BJ (cell line): ENCODE results near the gene STXBP6. TPM values are rescaled to one million over a fixed set of nuclear protein-coding genes. Genes with fewer than 3 reads are reported as not detected.
"Not testable (repeated sequence)": the region's sequence is repeated elsewhere in the genome, so short reads cannot be mapped to it uniquely, and the experiment has no call there.

ENCODE experiments used
- CTCF ChIA-PET: fragments of 350-600 bp; formaldehyde crosslinking; extraction: SDS; loops from one replicate; lab custom pipeline; 2021; ENCODE audit warnings: antibody characterized with exemption, inconsistent platforms; lab: Yijun Ruan, JAX
- POLR2A ChIA-PET: fragments of 300-600 bp; sonication (Branson Sonifier 250); formaldehyde crosslinking; extraction: SDS; loops from one replicate; lab custom pipeline; 2021; ENCODE audit warnings: antibody characterized with exemption; lab: Charles Lee
- DNase-seq: peaks from one replicate; pipeline ENCODE4 v3.0.0-alpha.2; 2011; ENCODE audit warnings: low read depth
- H3K27me3 ChIP-seq: 2 replicates; pipeline ENCODE4 v1.6.0; 2011; ENCODE audit warnings: low read length; ENCODE audit not compliant: control insufficient read depth, insufficient read depth
- H3K36me3 ChIP-seq: 2 replicates; pipeline ENCODE4 v1.5.1; 2011; ENCODE audit warnings: low read length; ENCODE audit not compliant: control insufficient read depth, insufficient read depth
- H3K4me3 ChIP-seq: 2 replicates; pipeline ENCODE4 v1.5.1; 2011; ENCODE audit warnings: low read depth, mild to moderate bottlenecking, control low read depth, low read length
- polyA plus RNA-seq: library from polyadenylated mRNA; depleted of rRNA; stranded (reverse); fragments of >200 nt; gene quantifications from 2 replicates; pipeline ENCODE4 v1.2.3, GENCODE V29; 2011
- TF ChIP-seq, protein P1 (sequence below): IDR thresholded peaks from 2 replicates; pipeline ENCODE4 v1.5.1; 2011; ENCODE audit warnings: low read depth, mild to moderate bottlenecking, control low read depth, inconsistent platforms, low read length, moderate library complexity; ENCODE audit not compliant: insufficient read depth

Gene STXBP6
- polyA plus RNA-seq, 1 experiment: 12.1 TPM

DNA sequence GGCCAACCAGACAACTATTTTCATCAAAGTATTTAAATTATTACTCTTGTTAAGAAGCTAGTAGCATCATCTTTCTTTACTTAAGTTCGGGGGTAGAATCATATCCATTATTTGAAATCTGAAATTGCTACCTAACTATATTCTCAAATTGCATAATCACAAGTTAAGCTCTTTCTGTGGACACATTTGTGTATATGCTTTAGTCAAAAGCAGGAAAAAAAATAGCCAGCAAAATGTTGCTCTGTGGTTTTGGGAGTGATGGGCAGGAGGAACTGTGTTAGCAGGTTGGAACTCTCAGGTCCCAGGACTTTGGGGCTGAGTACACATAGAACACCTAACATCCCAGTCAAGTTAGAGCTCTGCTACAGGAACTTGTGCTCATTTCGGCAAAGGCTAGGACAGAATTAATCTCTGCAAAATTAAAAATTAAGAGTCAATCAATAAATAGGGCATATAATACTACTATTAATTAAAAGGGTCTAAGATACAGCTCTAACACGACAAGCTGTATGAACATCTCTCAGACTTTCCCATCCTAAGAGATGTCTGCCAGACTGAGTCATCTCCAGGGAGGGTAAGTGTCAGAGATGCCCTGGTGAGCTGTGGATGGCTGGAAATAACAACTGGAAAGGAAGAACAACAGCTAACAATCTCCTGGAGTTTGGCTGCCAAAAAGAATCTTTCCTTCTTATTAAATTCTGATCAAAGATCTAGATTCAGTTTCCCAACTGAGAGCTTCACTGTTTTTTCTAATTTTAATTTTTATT lies 212.5 kb downstream of the STXBP6 start:
- Histone ChIP-seq H3K4me3 (no peak overlapping the region), H3K27me3 (no peaks in the 10 kb centered on the region), H3K36me3 (no peaks in the 10 kb centered on the region)
- ChIA-PET CTCF (interaction anchor here (0.7 to 1.8 kb wide), 7 partner anchors 13 to 296 kb away, joined by 3 to 4 read pairs (median 3); no protein-coding TSS in a partner anchor), POLR2A (no interaction called here)
- TF ChIP-seq, protein P1, sequence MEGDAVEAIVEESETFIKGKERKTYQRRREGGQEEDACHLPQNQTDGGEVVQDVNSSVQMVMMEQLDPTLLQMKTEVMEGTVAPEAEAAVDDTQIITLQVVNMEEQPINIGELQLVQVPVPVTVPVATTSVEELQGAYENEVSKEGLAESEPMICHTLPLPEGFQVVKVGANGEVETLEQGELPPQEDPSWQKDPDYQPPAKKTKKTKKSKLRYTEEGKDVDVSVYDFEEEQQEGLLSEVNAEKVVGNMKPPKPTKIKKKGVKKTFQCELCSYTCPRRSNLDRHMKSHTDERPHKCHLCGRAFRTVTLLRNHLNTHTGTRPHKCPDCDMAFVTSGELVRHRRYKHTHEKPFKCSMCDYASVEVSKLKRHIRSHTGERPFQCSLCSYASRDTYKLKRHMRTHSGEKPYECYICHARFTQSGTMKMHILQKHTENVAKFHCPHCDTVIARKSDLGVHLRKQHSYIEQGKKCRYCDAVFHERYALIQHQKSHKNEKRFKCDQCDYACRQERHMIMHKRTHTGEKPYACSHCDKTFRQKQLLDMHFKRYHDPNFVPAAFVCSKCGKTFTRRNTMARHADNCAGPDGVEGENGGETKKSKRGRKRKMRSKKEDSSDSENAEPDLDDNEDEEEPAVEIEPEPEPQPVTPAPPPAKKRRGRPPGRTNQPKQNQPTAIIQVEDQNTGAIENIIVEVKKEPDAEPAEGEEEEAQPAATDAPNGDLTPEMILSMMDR: no peak
- DNase-seq: no peak

DNA sequence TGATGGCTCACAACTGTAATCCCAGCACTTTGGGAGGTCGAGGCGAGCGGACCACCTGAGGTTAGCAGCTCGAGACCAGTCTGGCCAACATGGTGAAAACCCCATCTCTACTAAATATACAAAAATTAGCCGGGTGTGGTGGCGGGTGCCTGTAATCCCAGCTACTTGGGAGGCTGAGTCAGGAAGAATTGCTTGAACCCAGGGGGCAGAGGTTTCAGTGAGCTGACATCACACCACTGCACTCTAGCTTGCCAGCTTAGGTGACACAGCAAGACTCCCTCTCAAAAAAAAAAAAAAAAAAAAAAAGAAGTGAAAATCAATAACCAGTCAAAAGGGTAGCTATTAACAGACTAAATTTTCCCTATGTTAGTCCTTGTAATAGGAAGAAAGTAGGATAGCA lies 213.6 kb downstream of the STXBP6 start:
- CTCF ChIA-PET: interaction anchor here (1.8 kb wide), 1 partner anchor 12 kb away, joined by 4 read pairs; no protein-coding TSS in a partner anchor
- DNase-seq, H3K36me3 ChIP-seq, H3K27me3 ChIP-seq, POLR2A ChIA-PET, H3K4me3 ChIP-seq: not testable (repeated sequence)

DNA sequence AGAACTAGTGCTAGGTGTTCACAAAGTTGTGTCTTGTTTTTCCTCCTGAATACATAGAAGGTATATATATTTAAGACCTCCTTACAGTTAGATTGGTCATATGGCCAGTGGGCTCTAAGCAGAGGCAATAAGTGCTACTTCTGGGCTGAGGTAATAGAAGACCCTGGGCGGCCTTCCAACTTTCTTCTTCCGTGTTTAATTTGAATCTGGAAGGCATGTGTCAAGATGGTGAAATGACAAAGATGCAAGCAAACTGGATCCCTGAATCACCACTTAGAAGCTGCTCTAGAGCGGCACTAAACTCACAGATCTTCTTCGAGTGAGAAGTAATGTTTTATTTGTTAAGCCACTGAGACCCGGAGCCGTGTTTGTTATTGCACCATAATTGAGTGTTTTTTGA lies 215.0 kb downstream of the STXBP6 start:
- POLR2A ChIA-PET: no interaction called here
- TF ChIP-seq, protein P1: no peak
- CTCF ChIA-PET: no interaction called here
- Histone ChIP-seq H3K4me3 (no peak overlapping the region), H3K27me3 (no peaks in the 10 kb centered on the region), H3K36me3 (no peaks in the 10 kb centered on the region)
- DNase-seq: no peak

DNA sequence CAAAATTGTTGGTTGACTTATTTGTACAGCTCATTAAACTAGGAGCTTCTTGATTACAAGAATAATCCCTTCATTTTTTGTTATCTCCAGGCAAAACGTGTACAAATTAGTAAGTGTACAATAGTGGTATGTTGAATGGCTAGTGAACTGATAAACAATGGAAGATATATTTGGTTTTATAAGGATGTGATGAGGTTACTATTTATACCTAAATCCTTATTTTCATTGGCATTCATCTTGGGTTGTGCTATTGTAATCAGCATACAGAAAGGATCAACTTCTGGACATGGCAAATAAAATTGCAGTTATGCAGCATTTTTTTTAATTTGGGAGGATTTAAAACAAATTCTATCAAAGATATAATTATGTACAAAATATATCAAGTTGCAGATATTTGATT lies 216.6 kb downstream of the STXBP6 start:
- POLR2A ChIA-PET: no interaction called here
- Histone ChIP-seq H3K27me3 (no peaks in the 10 kb centered on the region), H3K36me3 (no peaks in the 10 kb centered on the region), H3K4me3 (no peak overlapping the region)
- CTCF ChIA-PET: interaction anchor here (1.2 kb wide), 1 partner anchor 9 kb away, joined by 4 read pairs; no protein-coding TSS in a partner anchor
- TF ChIP-seq, protein P1: no peak
- DNase-seq: no peak

DNA sequence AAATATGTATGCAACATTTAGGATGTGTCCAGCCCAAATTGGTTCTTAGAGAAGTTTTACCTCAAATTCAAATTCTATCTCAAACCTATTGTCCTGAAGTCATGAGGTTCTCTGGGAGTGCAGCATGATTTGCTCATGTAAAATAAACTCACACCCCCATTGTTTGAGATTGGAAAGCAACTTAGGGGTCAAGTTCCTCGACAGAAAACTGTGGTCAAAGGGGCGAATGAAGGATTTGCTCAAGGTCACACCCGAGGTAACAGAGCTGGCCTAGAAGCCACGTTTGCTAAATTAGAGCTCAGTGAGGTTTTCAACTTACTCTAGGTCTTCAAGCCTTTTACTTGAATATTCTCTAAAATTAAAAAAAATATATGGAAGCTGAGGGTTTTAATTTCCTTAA lies 218.3 kb downstream of the STXBP6 start:
- ChIA-PET POLR2A (no interaction called here), CTCF (interaction anchor here (2.1 kb wide), 1 partner anchor 14 kb away, joined by 6 read pairs; no protein-coding TSS in a partner anchor)
- H3K36me3 ChIP-seq: no peaks in the 10 kb centered on the region
- TF ChIP-seq, protein P1: no peak
- DNase-seq: no peak
- no peak overlapping the region for H3K4me3 ChIP-seq
- H3K27me3 ChIP-seq: no peaks in the 10 kb centered on the region
